Stimulated activated naive CD8-positive, alpha-beta T cell treated with anti-CD3 and anti-CD28 coated beads, Interleukin-15, Interleukin-2, amounts not matched to agents 100 ng/mL and 50 ng/mL, for 24 hours (primary cell): ENCODE data around the gene MEST.
A peak's percentile ranks its signal among the peaks of the same experiment; 100 is the strongest.
"Not testable (repeated sequence)": the region's sequence is repeated elsewhere in the genome, so short reads cannot be mapped to it uniquely, and the experiment has no call there.

ENCODE experiments used
- H3K27ac Mint-ChIP-seq: one replicate; pipeline ENCODE4 v1.8.0; 2021; ENCODE audit warnings: mild to moderate bottlenecking, mixed read lengths
- H3K27me3 Mint-ChIP-seq: one replicate; pipeline ENCODE4 v1.8.0; 2021; ENCODE audit warnings: mixed read lengths
- H3K36me3 Mint-ChIP-seq: one replicate; pipeline ENCODE4 v1.8.0; 2021; ENCODE audit warnings: low read depth, mixed read lengths
- H3K4me1 Mint-ChIP-seq: one replicate; pipeline ENCODE4 v1.8.0; 2021; ENCODE audit warnings: low read depth, mixed read lengths
- H3K4me3 Mint-ChIP-seq: one replicate; pipeline ENCODE4 v1.8.0; 2021; ENCODE audit warnings: mild to moderate bottlenecking, mixed read lengths
- H3K9me3 Mint-ChIP-seq: one replicate; pipeline ENCODE4 v1.8.0; 2021; ENCODE audit warnings: mixed read lengths

Gene MEST

DNA sequence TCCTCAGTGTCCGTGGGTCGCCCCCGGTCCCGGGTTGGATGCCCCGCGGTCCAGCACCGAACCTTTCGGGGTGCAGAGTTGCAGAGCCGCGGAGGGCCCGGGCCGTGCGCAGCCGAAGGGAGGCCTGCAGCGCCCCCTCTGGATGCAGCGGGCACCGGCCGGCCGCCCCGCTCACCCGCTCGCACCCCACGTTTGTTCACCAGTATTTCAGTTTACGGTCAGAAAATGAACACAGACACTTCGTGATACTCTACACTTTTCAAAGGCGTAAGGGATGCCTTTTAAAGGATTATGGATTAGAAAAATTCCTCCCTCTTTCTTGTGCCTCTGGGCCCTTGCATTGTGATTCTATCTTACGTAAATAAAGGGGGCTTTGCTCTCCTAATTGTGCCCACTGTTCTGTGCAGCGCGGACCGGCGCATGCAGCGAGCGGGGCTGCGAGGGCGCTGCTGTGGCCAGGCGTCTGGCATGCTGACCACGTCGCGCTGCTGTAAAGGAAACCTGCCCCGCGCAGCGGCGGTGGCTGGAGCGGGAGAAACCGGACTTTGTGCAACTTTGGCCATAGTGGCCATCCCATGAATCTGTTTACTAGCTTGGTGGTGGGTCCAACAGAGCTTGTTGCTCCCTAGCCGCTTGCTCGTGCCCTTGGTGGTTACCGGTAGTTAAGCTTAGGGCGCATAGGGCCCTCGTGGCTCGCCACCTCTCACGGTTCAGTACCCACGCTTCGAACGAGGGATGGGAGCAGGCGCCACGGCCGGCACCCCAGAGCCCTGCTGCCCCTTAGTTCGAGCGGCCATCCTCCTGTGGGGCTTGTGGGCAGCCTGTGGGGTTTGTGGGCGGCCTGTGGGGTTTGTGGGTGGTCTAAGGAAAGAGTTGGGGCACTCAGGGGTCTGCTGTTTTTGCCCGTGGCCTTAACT lies 739 bp upstream of the MEST start:
- Mint-ChIP-seq H3K27me3 (peaks cover 43% of the 10 kb centered on the region), H3K36me3 (peaks cover 5% of the 10 kb centered on the region), H3K27ac (no peak overlapping the region), H3K4me1 (peaks cover 20% of the 10 kb centered on the region), H3K4me3 (peak overlapping the region; percentile 70), H3K9me3 (no peaks in the 10 kb centered on the region)

DNA sequence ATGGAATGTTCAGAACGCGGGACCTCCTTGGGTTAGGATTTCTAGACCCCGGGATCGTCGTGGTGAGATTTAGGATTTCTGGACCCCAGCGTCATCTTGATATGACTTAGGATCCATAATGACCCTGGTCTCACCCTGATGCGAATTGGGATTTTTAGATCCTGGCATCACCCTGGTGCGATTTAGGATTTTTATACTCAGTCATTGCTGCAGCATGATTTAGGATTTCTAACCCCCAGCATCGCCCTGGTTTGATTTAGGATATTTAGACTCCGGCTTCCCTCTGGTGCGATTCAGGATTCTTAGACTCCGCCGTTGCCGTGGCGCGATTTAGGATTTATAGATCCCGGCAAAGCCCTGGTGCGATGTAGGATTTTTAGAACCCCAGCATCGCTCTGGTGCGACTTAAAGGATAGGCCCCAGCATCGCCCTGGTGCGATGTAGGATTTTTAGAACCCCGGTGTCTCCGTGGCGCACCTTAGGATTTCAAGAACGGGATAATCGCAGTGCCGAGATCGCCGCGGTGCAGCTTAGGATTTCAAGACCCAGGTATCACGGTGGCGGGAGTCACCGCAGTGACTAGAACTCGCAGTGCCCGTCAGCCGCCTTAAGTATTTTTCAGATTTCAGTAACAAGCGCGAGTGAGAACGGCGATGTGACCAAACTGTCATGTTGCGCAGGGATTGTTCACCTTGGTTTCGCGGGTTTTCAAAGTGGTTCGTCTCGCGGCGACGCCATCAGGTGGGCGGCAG lies 814 bp downstream of the MEST start:
- peak overlapping the region; percentile 48 for H3K4me3 Mint-ChIP-seq
- peaks cover 11% of the 10 kb centered on the region for H3K4me1 Mint-ChIP-seq
- H3K27ac Mint-ChIP-seq: no peak overlapping the region
- peaks cover 5% of the 10 kb centered on the region for H3K36me3 Mint-ChIP-seq
- H3K27me3 Mint-ChIP-seq: peaks cover 37% of the 10 kb centered on the region
- H3K9me3 Mint-ChIP-seq: no peaks in the 10 kb centered on the region

DNA sequence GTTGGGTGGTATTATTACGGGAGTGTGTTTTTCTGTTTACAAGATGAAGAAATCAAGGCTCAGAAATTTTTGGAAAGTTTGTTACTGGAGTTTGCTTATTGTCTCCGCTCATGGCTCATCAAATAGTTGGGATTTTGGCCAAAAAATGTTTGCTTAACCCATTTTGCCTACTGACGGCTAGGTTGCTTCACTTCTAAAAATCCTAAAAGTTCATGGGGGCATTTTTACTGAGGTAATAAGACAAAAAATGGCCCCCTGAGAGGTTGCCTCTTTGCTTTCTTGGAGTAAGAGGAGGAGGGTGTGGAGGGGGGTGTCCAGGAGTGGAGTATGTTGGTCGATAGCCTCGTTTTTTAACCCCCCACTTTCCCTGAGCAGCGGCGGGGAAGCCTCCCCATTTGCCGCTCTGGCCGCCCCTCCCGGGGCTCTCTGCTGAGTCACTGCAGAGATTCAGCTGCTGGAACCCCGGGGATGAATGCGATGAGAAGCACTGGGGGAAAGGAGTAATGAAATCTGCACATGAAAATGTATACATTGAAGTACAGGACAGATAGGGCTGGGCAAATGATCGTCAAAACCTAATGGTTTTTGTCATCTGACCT lies 1.5 kb downstream of the MEST start:
- H3K4me1 Mint-ChIP-seq: peaks cover 11% of the 10 kb centered on the region
- peaks cover 5% of the 10 kb centered on the region for H3K36me3 Mint-ChIP-seq
- H3K9me3 Mint-ChIP-seq: no peaks in the 10 kb centered on the region
- H3K27ac Mint-ChIP-seq: no peak overlapping the region
- peaks cover 37% of the 10 kb centered on the region for H3K27me3 Mint-ChIP-seq
- peak overlapping the region; percentile 48 for H3K4me3 Mint-ChIP-seq

DNA sequence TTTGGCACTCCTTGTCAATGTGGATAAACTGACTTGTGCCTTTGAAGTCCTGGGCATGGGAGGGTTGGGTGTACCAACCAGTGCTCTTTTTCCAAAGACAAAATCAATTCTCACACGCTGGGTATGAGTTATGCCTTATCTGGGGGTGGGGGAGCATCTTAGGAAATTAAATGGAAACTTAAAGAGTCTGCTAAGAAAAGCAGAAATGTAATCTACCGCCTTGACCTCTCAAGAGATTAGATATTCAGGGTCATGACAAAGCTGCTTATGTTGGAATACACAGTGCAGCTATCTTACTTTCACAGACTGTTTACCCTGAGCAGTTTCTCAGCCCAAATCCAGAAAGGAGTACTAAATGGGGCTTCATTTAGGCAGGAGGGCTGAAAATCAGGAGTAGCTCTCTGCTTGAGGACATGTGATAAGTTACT lies 2.6 kb downstream of the MEST start:
- Mint-ChIP-seq H3K27me3 (peaks cover 29% of the 10 kb centered on the region), H3K36me3 (peaks cover 5% of the 10 kb centered on the region), H3K4me3 (no peak overlapping the region), H3K9me3 (no peaks in the 10 kb centered on the region), H3K4me1 (peaks cover 11% of the 10 kb centered on the region), H3K27ac (no peak overlapping the region)

DNA sequence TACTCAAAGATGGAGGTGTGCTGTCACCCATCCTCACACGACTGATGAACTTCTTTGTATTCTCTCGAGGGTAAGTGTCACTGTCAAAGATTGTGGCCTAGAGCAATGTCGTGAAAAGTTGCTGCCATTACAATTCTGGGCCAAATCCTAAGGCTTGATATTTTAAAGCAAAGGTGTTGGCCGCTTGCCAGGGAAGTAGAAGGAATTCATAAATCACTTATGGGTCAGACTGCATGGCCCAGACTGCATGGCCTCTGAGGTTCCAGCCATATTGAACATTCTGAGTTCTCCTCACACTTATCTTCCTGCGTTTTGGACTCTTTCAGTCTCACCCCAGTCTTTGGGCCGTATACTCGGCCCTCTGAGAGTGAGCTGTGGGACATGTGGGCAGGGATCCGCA lies 8.6 kb downstream of the MEST start:
- H3K36me3 Mint-ChIP-seq: peaks cover 16% of the 10 kb centered on the region
- no peaks in the 10 kb centered on the region for H3K9me3 Mint-ChIP-seq
- no peaks in the 10 kb centered on the region for H3K27me3 Mint-ChIP-seq
- H3K4me3 Mint-ChIP-seq: no peak overlapping the region
- H3K27ac Mint-ChIP-seq: no peak overlapping the region
- H3K4me1 Mint-ChIP-seq: no peaks in the 10 kb centered on the region

DNA sequence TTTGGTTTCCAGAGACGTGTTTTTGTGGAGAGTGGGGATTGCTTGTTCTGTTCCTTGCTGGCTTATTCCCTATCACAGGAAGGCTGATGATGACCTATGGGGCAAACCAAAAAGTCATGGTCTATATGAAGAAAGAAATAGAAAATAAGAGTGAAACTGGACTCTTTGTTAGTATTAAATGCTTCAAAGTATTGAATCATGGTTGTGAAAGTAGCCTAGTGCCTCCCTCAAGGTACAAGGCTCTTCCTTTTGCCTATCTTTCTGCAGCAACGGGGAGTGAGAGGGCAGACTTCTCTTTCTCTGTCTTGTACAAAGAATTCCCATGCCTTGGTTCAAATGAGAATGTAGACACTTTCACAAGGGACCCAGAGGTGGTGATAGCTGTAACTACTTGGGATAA lies 9.0 kb downstream of the MEST start:
- no peak overlapping the region for H3K27ac Mint-ChIP-seq
- H3K9me3 Mint-ChIP-seq: no peaks in the 10 kb centered on the region
- H3K36me3 Mint-ChIP-seq: peaks cover 16% of the 10 kb centered on the region
- H3K4me3 Mint-ChIP-seq: no peak overlapping the region
- no peaks in the 10 kb centered on the region for H3K4me1 Mint-ChIP-seq
- H3K27me3 Mint-ChIP-seq: no peaks in the 10 kb centered on the region

DNA sequence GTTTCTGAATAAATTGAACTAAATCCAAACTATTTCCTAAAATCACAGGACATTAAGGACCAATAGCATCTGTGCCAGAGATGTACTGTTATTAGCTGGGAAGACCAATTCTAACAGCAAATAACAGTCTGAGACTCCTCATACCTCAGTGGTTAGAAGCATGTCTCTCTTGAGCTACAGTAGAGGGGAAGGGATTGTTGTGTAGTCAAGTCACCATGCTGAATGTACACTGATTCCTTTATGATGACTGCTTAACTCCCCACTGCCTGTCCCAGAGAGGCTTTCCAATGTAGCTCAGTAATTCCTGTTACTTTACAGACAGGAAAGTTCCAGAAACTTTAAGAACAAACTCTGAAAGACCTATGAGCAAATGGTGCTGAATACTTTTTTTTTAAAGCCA lies 13.9 kb downstream of the MEST start:
- H3K27ac Mint-ChIP-seq: no peak overlapping the region
- H3K4me3 Mint-ChIP-seq: no peak overlapping the region
- no peaks in the 10 kb centered on the region for H3K9me3 Mint-ChIP-seq
- no peaks in the 10 kb centered on the region for H3K4me1 Mint-ChIP-seq
- no peaks in the 10 kb centered on the region for H3K27me3 Mint-ChIP-seq
- peaks cover 23% of the 10 kb centered on the region for H3K36me3 Mint-ChIP-seq

DNA sequence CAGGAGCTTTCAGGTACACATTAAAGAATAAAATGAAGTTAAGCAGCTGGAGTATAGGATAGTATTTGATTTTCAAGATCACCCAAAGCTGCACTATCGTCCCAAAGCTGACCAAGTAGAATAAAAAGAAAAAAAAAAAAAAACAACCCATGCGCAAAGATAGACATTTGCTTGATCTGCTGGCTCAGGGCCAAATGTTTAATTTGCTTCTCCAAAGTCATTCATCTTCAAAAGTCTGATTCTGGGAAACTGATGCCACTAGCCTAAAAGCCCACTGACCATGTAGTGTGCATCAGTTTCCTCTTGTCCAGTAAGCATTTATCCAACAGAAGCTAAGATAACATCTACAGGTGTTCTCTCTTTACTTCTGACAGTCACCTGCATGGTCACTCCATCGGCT lies 14.5 kb downstream of the MEST start:
- no peak overlapping the region for H3K27ac Mint-ChIP-seq
- H3K27me3 Mint-ChIP-seq: no peaks in the 10 kb centered on the region
- H3K9me3 Mint-ChIP-seq: no peaks in the 10 kb centered on the region
- H3K4me3 Mint-ChIP-seq: no peak overlapping the region
- H3K36me3 Mint-ChIP-seq: peaks cover 21% of the 10 kb centered on the region
- H3K4me1 Mint-ChIP-seq: no peaks in the 10 kb centered on the region

DNA sequence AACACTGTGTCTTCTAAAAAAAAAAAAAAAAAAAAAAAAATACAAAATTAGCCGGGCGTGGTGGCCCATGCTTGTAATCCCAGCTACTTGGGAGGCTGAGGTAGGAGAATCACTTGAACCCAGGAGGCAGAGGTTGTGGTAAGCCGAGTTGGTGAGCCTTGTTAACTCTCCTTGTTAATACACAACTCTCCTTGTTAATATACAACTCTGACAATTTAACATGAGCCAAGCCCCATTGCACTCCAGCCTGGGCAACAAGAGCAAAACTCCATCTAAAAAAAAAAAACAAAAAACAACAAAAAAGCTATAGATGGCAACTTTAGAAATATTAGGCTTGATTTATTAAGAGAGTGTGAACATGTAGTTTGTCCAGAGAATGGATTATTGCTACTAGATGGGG lies 20.2 kb downstream of the MEST start:
- H3K27ac Mint-ChIP-seq, H3K27me3 Mint-ChIP-seq, H3K4me3 Mint-ChIP-seq, H3K36me3 Mint-ChIP-seq, H3K4me1 Mint-ChIP-seq, H3K9me3 Mint-ChIP-seq: not testable (repeated sequence)

DNA sequence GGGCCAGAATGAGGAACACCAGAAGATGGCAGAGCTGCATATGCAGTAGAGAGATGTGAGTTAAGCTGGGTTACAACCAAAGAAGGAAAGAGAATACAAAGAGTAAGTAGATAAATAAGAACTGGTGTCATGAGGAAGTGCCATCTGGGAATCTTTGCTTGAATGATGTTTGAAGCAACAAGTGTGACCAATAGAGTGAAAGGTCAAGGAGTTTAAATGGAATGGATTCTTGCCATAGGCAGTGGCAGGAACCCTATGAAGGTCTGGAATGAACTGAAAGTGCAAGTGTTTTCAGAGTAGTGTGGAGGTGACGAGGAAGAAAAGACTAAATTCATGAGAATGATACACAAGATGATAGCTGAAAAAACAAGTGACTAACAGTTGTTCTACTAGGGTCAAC lies 21.6 kb downstream of the MEST start:
- Mint-ChIP-seq H3K4me3 (no peak overlapping the region), H3K36me3 (no peaks in the 10 kb centered on the region), H3K9me3 (no peaks in the 10 kb centered on the region), H3K27ac (no peak overlapping the region), H3K27me3 (no peaks in the 10 kb centered on the region), H3K4me1 (no peaks in the 10 kb centered on the region)

DNA sequence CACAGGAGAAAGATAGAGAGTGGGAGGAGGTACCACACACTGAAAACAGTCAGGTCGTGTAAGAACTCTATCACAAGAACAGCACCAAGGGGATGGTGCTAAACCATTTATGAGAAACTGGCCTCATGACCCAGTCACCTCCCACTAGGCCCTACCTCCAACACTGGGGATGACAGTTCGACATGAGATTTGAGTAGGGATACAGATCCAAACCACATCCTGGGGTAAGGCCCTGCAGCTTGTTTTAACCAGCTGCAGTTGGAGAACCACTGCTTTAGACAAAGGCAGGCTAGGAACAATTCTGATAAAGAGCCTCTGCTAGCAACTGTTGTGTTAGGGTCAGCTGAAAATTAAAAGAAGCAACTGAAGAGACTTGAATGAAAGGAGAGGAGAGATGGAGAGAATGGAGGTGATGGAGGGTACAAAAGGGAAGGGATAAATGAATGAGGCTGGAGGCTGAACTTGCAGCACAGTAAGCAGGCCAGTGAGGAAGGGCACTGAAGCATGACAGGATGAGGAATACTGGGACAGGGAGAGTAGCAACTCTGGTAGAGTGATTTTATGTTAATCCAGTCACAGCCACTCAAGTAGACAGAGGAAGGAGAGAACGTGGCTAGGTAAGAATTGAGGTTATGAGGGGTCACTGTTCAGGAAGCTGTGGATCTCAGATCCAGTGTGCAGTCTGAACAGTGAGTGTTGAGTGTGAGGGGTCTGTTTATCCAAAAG lies 23.6 kb downstream of the MEST start:
- Mint-ChIP-seq H3K4me3 (no peak overlapping the region), H3K27me3 (no peaks in the 10 kb centered on the region), H3K4me1 (no peaks in the 10 kb centered on the region), H3K27ac (no peak overlapping the region), H3K9me3 (no peaks in the 10 kb centered on the region), H3K36me3 (no peaks in the 10 kb centered on the region)

DNA sequence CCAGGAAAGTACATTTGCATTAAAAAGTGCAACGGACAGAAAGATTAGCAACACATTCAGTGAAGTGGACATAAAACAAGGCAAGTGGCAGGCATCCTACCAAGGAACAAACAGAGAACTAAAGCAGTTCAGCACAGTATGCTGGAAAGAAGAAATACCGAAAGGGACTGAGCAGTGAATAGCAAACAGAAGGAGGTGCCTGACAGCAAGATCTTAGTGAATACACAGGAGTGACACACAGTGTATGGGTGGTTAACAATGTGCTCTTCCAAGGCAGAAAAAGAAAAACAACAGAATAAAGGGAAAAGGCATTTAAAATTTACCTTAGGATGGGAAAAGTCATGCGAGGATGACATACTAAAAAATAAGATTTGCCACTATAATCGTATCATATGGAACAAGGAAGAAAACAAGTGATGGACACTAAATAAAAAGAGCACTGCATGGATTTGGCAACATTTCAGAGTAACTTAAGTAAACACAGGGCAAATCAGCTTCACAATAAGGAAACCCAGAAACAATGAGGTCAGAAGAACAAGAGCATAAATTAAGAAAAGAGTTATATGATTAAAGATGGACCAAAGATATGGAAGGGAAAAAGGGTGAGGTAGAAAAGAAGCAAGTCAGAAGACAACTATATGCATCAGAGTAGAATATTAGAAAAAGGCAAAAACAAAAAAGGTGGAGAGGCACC lies 29.5 kb downstream of the MEST start:
- Mint-ChIP-seq H3K4me1 (no peaks in the 10 kb centered on the region), H3K27ac (no peak overlapping the region), H3K4me3 (no peak overlapping the region), H3K36me3 (no peaks in the 10 kb centered on the region), H3K27me3 (no peaks in the 10 kb centered on the region), H3K9me3 (no peaks in the 10 kb centered on the region)

DNA sequence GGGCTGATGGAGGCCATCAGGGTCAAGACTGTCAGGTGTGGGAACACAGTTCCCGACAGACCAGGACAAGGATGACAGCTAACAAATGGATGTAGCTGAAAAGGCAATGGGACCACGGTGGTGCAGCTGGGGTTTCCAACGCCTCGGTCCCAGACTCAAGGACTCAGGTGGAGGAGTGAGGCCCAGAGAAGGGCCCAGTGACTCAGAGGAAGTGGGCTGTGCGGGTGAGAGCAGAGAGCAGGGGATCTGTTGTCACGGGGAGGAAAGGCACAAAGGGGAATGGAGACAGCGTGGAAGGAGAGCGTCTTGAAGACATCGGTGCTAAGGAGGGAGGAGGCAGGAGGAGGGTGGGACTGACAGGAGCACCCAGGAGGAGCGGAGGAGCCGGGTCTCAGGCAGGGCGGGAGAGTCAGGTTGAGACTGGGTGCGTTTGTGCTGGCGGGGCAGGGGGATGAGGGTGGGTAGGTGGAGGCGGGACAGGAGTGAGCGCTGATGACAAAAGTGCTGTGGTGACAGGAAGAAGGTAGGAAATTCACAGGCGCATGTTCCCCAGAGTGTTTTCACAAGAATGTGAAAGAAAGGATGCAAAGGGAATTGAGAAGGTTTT lies 31.7 kb downstream of the MEST start:
- H3K27ac Mint-ChIP-seq, H3K36me3 Mint-ChIP-seq, H3K9me3 Mint-ChIP-seq, H3K27me3 Mint-ChIP-seq, H3K4me3 Mint-ChIP-seq, H3K4me1 Mint-ChIP-seq: not testable (repeated sequence)

DNA sequence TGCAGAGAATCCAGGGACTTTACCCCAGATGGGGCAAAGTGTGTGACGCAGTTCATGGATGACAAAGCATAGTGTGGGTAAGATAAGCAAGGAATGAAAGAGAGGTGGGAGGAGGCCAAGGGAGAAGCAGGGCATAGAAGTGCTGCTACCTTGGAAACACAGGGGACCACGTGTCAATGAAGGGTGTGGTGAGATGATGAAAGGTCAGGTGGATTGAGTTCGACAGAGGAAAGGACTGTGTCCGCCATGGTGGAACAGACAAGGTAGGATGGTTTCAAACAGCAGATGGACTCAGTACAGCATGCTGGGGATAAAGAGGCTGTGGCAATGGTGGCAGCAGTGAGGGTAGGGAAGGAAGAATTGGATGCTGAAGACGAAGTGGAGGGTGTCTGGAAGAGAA lies 32.7 kb downstream of the MEST start:
- Mint-ChIP-seq H3K27me3 (no peaks in the 10 kb centered on the region), H3K36me3 (peaks cover 7% of the 10 kb centered on the region), H3K27ac (no peak overlapping the region), H3K9me3 (no peaks in the 10 kb centered on the region), H3K4me1 (no peaks in the 10 kb centered on the region), H3K4me3 (no peak overlapping the region)
